ENCODE data around the gene CTNNB1. TPM values are rescaled to one million over a fixed set of nuclear protein-coding genes. Genes with fewer than 3 reads are reported as not detected.

The CTNNB1 gene
- polyA plus RNA-seq, 1 donor (not counting 4 experiments of a cell fraction or from before 2014, with no cell fraction given), result 644 TPM

- Histone ChIP-seq H3K9me3 (ENCODE audit: control insufficient read depth, low read depth, low read length) (no peaks in the 10 kb centered on the region), H3K4me2 (ENCODE audit: control insufficient read depth, extremely low read depth, insufficient read depth, low read depth, low read length) (no peak overlapping the region), H3K79me2 (ENCODE audit: control insufficient read depth, insufficient read depth, low read length) (peaks cover 11% of the 10 kb centered on the region), H3K4me1 (ENCODE audit: control insufficient read depth, extremely low read depth, insufficient read depth, low read length) (no peaks in the 10 kb centered on the region), H4K20me1 (ENCODE audit: control insufficient read depth, extremely low read depth, insufficient read depth, low read length) (no peaks in the 10 kb centered on the region), H3K27me3 (ENCODE audit: control insufficient read depth, extremely low read depth, insufficient read depth, low read length) (no peaks in the 10 kb centered on the region), H3K36me3 (ENCODE audit: control insufficient read depth in 2 of 2, extremely low read depth in 1 of 2, insufficient read depth in 2 of 2, low read length in 2 of 2) (peaks cover 37 to 55% of the 10 kb centered on the region in 2 experiments), H3K9me1 (ENCODE audit: control insufficient read depth, extremely low read depth, insufficient read depth, low read length) (no peaks in the 10 kb centered on the region), H3K27ac (ENCODE audit: control insufficient read depth, insufficient read depth, low read length) (no peak overlapping the region), H2AFZ (ENCODE audit: control insufficient read depth, low read length) (no peak overlapping the region), H3K4me3 (ENCODE audit: control insufficient read depth in 2 of 3, extremely low read depth in 1 of 3, insufficient read depth in 2 of 3, low read depth in 1 of 3, low read length in 3 of 3) (no peak overlapping the region), H3K9ac (ENCODE audit: control insufficient read depth, extremely low read depth, insufficient read depth, low read length) (no peak overlapping the region)
- dilution Hi-C loops (cut with MboI; ENCODE audit: extremely low pct_ligation_motif_present, low sequenced_read_pairs), result loop anchor here (25.0 kb wide), 1 partner anchor 649 kb away; no protein-coding TSS in a partner anchor
- no peak for DNase-seq (ENCODE audit: low read depth, low spot score)
- TF ChIP-seq, protein P1, sequence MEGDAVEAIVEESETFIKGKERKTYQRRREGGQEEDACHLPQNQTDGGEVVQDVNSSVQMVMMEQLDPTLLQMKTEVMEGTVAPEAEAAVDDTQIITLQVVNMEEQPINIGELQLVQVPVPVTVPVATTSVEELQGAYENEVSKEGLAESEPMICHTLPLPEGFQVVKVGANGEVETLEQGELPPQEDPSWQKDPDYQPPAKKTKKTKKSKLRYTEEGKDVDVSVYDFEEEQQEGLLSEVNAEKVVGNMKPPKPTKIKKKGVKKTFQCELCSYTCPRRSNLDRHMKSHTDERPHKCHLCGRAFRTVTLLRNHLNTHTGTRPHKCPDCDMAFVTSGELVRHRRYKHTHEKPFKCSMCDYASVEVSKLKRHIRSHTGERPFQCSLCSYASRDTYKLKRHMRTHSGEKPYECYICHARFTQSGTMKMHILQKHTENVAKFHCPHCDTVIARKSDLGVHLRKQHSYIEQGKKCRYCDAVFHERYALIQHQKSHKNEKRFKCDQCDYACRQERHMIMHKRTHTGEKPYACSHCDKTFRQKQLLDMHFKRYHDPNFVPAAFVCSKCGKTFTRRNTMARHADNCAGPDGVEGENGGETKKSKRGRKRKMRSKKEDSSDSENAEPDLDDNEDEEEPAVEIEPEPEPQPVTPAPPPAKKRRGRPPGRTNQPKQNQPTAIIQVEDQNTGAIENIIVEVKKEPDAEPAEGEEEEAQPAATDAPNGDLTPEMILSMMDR (optimal IDR thresholded peaks at IDR 0.05 in 1 of 3, IDR thresholded peaks at IDR 0.05 in 1 of 3, conservative IDR thresholded peaks at IDR 0.05 in 1 of 3; ENCODE audit: extremely low read depth in 1 of 3, insufficient read depth in 2 of 3, low read length in 3 of 3), result no peak
- TF ChIP-seq EZH2 (IDR thresholded peaks at IDR 0.05; ENCODE audit: low read length), result no peak
- FAIRE-seq, result no peak
Measured at GRCh38 chr3:41236228-41236627, 36.9 kb downstream of the CTNNB1 start.

GRCh38 chr3:41237907-41238306 is 38.6 kb downstream of the CTNNB1 start:
- dilution Hi-C loops (cut with MboI; ENCODE audit: extremely low pct_ligation_motif_present, low sequenced_read_pairs), result loop anchor here (25.0 kb wide), 1 partner anchor 651 kb away; no protein-coding TSS in a partner anchor
- H3K9me3 ChIP-seq (ENCODE audit: control insufficient read depth, low read depth, low read length), result no peaks in the 10 kb centered on the region
- H3K27me3 ChIP-seq (ENCODE audit: control insufficient read depth, extremely low read depth, insufficient read depth, low read length), result no peaks in the 10 kb centered on the region
- H3K4me1 ChIP-seq (ENCODE audit: control insufficient read depth, extremely low read depth, insufficient read depth, low read length), result no peaks in the 10 kb centered on the region
- H3K9me1 ChIP-seq (ENCODE audit: control insufficient read depth, extremely low read depth, insufficient read depth, low read length), result no peaks in the 10 kb centered on the region
- H3K4me3 ChIP-seq (ENCODE audit: control insufficient read depth in 2 of 3, extremely low read depth in 1 of 3, insufficient read depth in 2 of 3, low read depth in 1 of 3, low read length in 3 of 3), result no peak overlapping the region
- TF ChIP-seq, protein P1 (optimal IDR thresholded peaks at IDR 0.05 in 1 of 3, IDR thresholded peaks at IDR 0.05 in 1 of 3, conservative IDR thresholded peaks at IDR 0.05 in 1 of 3; ENCODE audit: extremely low read depth in 1 of 3, insufficient read depth in 2 of 3, low read length in 3 of 3), result no peak
- no peak for TF ChIP-seq EZH2 (IDR thresholded peaks at IDR 0.05; ENCODE audit: low read length)
- no peaks in the 10 kb centered on the region for H3K79me2 ChIP-seq (ENCODE audit: control insufficient read depth, insufficient read depth, low read length)
- H3K27ac ChIP-seq (ENCODE audit: control insufficient read depth, insufficient read depth, low read length), result no peak overlapping the region
- H2AFZ ChIP-seq (ENCODE audit: control insufficient read depth, low read length), result no peak overlapping the region
- no peak for FAIRE-seq
- H3K4me2 ChIP-seq (ENCODE audit: control insufficient read depth, extremely low read depth, insufficient read depth, low read depth, low read length), result no peak overlapping the region
- no peak overlapping the region for H3K9ac ChIP-seq (ENCODE audit: control insufficient read depth, extremely low read depth, insufficient read depth, low read length)
- DNase-seq (ENCODE audit: low read depth, low spot score), result no peak
- H4K20me1 ChIP-seq (ENCODE audit: control insufficient read depth, extremely low read depth, insufficient read depth, low read length), result no peaks in the 10 kb centered on the region
- peaks cover 41 to 52% of the 10 kb centered on the region in 2 experiments for H3K36me3 ChIP-seq (ENCODE audit: control insufficient read depth in 2 of 2, extremely low read depth in 1 of 2, insufficient read depth in 2 of 2, low read length in 2 of 2)

Data from keratinocyte (primary cell).